Glomerular visceral epithelial cell (primary cell): Measurements from ENCODE around the gene B3GNT3.
"Not testable (repeated sequence)": the region's sequence is repeated elsewhere in the genome, so short reads cannot be mapped to it uniquely, and the experiment has no call there.

Experiments
- DNase-seq: peaks from one replicate; pipeline ENCODE4 v3.0.0-alpha.2; 2016; ENCODE audit errors: extremely low spot score

B3GNT3 gene

DNA sequence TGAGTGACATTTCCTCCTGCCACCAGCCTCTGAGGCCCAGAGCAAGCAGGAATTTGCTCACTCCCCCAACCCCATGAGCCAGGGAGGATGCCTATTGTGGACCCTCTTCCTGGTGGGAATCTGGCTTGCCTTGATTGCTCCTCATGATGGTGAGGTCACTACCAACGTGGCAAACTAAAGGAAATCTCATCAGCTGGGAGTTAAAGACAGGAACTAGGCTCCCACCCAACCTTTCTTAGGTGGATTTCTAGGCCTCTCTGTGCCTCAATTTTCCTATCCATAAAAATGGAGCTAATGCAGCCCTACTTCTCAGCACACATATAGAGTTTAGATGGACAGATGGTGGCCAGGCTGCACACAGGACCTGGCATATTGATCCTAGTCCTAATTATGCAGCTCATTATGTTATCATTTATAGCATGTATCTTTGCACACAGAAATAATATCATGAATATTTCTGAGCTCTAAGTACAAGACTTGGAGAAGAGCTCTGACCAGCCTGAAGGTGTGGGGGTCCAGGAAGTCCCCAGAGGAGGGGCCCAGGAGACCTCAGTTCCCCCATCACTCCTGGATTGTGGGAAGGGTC, 2.0 kb downstream of the B3GNT3 start:
- no peak for DNase-seq

DNA sequence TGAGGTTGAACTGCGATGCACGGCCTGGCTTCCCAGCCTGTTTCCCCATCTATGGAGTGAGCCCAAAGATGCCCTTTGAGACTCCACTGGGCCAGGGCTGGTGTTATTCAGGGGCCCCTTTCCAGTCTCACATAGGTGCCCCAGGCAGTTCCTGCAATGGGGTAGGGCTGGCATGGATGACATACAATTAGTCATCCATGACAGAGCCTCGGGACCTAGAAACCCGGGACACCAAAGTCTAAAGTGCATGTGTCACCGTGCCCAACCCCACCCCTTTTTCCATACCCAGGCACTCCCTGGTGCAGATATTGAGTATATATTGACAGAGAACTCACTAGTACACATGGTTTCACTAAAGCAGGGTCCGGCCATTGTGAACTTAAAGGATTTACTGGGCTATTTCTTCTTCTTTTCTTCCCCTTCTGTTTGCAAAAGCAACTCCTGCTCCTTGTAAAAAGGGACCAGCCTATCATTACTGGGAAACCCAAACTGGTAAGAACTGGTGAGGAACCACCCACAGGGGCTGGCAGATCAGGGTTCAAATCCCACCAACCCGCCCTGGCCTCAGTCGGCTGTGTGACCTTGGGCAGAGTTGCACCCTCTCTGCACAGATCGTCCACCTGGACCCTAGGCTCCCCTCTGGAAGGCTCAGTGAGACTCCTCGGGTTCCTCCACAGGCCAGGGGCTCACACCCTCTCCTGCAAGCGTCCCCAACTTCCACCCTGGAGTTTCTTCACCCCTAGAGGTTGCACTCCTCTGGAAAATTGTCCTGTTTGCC, 2.7 kb downstream of the B3GNT3 start:
- DNase-seq: peak; percentile 57

DNA sequence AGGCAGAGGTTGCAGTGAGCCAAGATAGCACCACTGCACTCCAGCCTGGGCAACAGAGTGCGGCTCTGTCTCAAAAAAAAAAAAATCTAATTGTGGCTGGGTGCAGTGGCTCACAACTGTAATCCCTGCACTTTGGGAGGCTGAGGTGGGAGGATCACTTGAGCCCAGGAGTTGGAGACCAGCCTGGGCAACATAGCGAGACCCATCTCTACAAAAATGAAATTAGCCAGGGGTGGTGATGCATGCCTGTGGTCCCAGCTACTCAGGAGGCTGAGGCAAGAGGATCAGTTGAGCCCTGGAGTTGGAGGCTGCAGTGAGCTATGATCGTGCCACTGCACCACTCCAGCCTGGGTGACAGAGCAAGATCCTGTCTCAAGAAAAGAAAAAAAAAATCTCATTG, 3.7 kb downstream of the B3GNT3 start:
- not testable (repeated sequence) for DNase-seq

DNA sequence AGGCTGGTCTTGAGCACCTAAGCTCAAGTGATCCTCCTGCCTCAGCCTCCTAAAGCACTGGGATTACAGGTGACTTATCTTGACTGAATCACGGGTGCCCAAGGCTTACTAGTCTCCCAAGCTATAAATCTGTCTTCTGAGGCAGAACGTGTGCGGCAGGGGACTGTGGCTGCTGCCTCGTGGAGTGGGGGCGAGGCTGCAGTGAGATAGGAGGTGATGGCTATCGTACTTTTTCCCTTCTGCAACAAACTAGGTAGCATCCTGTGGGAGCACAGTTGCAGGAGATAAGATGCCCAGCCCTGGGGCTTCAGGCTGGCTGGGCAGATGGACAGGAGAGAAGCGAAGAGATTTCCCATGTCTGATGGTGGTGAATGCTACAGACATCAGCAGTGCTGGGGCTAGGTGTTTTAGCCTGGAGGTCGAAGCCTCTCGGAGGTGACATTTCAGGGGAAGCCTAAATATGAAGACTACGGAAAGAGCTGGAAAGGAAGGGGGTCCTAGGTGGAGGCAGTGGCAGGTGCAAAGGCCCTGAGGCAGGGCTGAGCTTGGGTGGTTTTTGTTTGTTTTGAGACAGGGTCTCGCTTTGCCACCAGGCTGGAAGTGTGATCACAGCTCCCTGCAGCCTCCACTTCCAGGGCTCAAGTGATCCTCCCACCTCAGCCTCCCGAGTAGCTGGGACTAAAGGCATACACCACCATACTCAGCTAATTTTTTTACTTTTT, 7.4 kb downstream of the B3GNT3 start:
- DNase-seq: no peak

DNA sequence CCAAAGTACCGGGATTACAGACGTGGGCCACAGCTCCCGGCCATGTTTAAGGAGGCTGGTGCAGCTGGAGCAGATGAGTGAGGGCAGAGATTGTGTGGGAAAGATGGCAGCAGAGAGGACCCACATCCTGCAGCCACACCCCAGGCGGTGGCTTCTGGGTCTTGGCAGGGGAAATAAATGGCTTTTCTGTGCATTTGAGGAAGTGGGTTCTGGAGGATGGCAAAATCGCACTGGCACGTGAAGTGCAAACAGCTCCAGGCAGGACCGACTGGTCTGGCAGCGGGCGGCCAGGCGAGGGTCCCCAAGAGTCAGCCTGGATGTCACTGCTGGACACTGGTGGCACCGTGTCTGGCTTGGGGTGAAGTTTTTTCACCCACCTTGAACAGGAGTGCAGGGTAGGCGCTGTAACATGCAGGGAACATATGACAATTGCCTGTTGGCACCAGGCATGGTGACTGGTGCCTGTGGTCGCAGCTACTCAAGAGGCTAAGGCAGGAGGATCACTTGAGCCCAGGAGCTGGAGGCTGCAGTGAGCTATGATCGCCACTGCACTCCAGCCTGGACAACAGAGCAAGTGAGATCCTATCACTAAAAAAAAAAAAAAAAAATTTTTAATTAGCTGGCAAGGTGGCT, 8.4 kb downstream of the B3GNT3 start:
- no peak for DNase-seq

DNA sequence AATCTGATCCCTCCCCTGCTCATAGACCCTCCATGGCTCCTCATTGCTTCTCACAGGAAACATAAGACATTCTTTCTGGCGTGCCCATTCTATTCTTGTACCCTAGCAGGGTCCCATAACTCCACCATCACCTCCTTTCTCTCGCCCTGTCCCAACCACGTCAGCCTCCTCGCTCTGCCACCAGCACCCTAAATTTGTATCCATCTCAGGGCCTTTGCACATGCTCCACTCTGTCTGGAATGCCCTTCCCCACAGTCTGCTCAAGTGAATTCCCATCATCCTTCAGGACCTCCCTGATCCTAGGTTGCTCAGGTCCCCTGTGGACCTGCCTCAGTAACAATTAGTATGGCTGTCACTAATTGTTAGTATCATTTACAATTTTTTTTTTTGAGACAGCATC, 10.5 kb downstream of the B3GNT3 start:
- DNase-seq: no peak

DNA sequence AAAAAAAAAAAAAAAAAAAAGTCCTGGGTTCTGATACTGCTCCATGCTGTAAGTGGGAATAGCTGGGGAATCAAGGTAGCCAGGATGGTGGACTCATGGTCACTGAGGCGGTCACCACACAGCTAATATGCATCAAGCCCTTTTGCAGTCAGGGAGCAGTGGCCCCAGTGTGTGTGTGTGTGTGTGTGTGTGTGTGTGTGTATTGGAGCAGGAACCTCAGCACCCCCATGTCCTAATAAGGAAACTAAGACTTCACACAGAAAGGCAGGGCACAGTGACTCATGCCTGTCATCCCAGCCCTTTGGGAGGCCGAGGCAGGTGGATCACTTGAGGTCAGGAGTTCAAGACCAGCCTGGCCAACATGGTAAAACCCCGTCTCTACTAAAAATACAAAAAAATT, 12.0 kb downstream of the B3GNT3 start:
- peak; percentile 16 for DNase-seq

DNA sequence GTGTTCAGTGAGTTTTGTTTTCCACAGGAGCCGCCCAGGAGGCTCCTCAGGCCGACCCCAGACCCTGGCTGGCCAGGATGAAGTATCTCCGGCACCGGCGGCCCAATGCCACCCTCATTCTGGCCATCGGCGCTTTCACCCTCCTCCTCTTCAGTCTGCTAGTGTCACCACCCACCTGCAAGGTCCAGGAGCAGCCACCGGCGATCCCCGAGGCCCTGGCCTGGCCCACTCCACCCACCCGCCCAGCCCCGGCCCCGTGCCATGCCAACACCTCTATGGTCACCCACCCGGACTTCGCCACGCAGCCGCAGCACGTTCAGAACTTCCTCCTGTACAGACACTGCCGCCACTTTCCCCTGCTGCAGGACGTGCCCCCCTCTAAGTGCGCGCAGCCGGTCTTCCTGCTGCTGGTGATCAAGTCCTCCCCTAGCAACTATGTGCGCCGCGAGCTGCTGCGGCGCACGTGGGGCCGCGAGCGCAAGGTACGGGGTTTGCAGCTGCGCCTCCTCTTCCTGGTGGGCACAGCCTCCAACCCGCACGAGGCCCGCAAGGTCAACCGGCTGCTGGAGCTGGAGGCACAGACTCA, 12.9 kb downstream of the B3GNT3 start:
- DNase-seq: no peak

DNA sequence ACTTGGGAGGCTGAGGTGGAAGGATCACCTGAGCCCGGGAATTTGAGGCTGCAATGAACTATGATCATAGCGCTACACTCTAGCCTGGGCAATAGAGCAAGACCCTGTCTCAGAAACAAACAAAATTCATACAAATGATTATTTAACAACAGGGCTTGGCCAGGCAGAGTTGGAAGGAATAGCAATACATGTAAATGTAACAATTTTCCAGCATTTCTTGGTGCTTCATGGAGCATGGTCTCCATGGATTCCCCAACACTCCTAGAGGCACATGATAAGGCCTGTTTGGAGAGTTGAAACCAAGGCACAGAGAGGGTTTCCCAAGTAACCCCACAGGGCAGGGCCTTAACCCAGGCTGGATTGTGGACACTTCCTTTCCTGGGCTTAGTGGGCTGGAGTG, 16.2 kb downstream of the B3GNT3 start:
- no peak for DNase-seq

DNA sequence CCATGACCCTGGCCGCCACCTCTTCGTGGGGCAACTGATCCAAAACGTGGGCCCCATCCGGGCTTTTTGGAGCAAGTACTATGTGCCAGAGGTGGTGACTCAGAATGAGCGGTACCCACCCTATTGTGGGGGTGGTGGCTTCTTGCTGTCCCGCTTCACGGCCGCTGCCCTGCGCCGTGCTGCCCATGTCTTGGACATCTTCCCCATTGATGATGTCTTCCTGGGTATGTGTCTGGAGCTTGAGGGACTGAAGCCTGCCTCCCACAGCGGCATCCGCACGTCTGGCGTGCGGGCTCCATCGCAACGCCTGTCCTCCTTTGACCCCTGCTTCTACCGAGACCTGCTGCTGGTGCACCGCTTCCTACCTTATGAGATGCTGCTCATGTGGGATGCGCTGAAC, 16.7 kb downstream of the B3GNT3 start:
- no peak for DNase-seq

DNA sequence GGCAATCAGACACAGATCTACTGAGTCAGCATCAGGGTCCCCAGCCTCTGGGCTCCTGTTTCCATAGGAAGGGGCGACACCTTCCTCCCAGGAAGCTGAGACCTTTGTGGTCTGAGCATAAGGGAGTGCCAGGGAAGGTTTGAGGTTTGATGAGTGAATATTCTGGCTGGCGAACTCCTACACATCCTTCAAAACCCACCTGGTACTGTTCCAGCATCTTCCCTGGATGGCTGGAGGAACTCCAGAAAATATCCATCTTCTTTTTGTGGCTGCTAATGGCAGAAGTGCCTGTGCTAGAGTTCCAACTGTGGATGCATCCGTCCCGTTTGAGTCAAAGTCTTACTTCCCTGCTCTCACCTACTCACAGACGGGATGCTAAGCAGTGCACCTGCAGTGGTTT, 17.2 kb downstream of the B3GNT3 start:
- DNase-seq: no peak

DNA sequence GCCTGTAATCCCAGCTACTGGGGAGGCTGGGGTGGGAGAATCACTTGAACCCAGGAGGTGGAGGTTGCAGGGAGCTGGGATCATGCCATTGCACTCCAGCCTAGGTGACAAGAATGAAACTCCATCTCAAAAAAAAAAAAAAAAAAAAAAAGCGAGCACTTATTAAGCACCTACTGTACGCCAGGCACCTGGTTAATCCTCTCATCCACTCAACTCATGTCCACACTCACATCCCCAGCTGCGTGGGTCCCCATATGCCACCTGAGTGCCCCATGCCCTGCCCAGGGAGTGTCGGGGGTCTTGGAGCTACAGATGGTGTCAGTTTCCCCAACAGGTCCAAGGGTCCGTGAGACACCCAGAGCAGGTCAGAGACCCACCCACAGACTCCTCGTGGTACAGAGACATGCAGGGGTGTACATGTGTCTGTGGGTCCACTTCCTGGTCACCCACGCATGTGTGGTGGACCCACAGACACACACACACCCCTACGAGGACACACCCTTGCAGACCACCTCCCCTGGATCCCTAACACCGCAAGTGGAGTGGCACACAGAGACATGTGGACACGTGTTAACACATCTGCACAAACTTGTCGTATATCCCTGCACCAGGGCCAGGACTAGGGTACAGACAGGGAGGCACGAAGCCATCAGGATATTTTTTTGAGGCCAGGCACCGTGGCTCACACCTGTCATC, 22.9 kb downstream of the B3GNT3 start:
- no peak for DNase-seq

DNA sequence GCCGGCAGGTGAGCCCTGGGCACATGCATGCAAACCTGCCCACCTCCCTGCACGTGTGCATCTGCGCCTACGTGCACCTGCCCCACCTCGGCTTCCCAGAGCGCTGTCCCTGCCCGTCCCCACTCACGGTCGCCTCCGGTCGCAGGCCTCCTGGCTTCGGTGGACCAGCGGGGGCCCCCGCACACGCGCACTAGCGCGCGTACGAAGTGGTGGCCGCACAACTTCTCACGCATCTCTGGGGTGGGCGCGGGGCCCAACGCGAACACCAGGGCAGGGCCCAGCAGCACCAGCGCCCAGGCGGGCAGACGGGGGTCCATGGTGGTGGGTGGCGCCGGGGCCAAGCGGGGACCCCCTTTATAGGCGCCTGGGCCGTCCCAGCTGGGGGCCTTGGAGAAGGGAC, 26.3 kb downstream of the B3GNT3 start, which contains the start of gene INSL3:
TSS of gene INSL3 (minus strand) at position 330 of the 400 bp plus-strand sequence. CDS start at position 317, 13 bp downstream.
- DNase-seq: no peak

DNA sequence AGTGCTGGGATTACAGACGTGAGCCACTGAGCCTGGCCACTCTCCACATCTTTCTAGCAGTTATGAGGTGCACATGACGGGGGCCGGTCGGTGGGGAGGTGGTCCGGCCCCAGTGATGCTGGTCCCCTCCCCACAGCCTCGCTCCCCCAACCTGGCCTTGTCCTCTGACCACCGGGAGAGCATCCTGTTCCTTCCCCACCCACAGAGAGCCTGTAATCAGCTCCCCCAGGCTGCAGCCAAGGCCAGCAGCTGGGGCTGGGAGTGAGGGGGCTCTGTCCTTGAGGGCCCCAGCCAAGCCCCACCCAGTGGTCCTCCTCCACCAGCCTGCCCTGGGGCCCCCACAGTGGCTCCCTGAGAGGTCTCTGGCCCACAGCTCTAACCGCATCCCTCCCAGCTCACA, 29.4 kb downstream of the B3GNT3 start:
- DNase-seq: no peak

DNA sequence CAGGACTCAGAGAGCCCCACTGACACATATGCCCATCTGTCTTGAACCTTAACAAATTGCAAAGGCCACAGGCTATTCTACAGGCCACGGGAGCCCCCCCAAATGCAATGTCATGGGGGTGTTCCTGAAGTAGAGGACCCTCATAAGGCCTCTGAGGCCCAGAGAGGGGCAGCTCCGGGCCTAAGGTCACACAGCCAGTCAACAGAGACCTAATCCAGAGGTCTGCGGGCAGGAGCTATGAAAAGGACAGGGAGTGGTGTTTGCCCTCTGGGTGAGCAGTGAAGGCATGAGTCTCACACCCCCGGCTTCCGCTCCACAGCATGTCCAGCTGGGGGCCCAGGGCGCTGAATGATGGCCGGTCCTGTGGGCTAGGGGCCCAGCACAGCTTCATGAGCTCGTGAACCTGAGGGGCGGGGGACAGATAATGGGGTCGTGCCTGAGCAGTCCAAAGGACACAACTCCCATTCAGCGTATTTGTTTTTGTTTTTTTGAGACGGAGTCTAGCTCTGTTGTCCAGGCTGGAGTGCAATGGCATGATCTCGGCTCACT, 31.6 kb downstream of the B3GNT3 start:
- DNase-seq: no peak

DNA sequence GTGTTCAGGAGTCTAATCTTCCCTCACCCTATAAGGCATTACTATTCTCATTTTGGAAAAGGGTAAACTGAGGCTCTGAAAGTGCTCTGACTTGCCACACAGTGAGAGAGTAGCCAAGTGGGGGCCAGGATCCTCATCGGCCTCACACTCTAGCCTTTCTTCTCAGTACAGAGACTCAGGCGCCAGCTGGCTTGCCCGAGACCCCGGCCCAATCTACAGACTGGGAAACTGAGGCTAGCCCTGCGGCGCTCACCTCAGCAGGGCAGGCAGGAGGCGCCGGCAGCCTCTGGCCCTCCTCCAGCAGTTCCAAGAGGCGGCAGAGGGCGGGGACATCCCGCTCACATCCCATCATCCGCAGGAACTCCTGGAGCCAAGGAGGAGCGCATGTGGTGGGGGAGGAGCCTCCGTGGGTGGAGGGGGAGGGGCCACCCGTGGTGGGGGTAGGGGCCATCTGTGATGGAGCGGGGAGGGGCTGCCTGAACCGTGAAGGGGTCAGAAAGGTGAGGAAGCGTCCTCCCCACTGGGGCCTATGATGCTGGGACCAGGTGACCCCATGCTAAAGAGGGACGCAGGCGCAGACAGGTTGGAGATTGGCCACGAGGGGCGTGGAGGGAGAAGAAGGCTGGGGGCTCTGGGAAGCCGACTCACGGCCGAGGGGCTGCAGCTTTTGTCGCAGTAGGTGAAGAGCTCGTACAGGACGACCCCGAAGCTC, 35.1 kb downstream of the B3GNT3 start:
- peak; percentile 32 for DNase-seq

DNA sequence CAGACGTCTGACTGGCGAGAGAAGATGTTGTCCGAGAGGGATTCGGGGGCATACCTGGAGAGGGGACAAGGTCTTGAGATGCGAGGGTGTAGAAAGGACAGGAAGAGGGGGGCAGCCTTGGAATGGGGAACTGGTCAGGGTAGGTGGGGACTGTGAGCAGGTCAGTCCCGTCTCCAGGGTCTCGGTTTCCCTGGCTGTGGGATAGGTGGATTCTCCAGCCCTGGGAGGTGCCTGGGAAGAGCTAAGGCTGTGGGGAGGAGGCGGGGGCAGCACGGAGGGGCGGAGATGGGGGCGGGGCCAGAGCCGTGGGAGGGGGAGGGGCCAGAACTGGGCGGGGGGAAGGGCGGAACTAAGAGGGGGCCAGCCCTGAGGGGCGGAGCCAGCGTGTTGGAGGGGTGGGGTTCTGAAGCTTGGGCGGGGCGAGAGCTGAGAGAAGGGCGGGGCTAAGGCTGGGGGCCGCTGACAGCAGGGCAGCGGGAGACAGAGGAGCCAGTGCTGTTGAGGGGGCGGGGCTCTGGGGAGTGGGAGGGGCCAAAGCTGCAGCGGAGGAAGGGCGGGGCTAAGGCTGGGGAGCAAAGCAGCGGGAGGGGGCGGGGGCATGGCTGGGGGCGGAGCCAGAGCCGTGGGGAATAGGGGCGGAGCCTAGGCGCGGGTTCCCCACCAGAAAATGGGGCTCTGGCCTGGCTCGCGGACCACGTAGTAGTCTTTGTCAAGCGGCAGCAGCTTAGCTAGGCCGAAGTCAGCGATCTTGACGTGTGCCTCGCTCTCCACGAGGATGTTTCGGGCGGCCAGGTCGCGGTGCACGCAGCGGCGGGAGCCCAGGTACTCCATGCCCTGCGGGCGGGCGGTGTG, 35.9 kb downstream of the B3GNT3 start:
- DNase-seq: peak; percentile 74

DNA sequence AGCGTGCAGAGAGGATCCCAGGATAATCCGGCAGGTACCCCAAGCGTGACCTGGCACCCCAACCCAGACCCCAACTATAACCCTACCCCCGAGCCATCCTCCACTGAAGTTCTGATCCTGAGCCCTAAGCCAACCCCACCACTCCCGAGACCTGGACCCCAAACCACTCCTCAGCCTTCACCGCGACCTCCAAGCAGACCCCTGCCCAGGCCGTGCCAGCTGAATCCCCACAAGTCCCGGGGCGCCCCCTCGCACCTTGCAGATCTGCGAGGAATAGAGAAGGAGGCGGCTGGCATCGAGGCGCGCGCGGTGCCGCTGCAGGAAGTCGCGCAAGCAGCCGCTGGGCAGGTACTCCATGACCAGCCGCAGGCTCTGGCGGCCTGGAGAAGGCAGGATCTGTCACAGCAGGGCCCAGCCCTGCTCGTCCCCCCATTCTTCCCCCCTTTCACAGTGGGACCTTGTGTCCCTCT, 36.5 kb downstream of the B3GNT3 start:
- no peak for DNase-seq

DNA sequence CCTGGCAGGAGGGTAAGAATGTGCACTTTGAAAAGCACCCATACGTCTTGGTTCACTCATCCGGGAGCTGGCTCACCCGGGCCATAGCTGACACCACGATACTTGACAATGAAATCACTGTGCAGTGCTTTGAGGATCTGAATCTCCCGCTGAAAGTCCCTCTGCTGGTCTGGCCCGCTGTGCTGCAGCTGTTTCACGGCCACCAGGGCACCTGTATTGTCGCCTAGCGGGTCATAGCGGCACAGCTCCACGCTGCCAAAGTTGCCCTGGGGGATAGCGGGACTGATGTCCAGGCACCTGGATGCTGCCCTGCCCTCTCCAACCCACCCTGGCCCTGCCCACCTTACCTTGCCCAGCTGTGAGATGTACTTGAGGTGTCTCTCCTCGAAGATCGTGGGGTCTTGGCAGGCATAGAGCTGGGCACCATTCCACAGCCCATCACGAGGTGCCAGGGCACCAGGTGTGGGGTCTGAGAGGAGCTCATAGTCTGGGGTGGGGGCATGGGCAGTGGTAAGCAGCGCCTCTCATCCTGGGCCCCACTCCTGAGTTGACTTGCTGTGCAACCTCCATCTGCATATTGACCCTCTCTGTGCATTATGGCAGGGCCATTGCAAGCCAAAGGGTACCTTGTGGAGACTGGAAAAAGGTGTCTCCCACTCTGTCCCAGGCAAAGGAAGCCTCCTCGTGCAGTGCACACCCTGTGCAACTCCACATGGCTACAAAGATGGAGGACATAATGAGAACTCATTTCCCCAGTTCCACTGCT, 37.7 kb downstream of the B3GNT3 start:
- DNase-seq: no peak
